Erythroblast (primary cell): ENCODE measurements around the gene NOXA1.

Experiments used
- DNase-seq, 2 experiments: peaks; one replicate each; lab custom pipeline; 2025; lab: John Stamatoyannopoulos, UW
- GATA1 ChIP-seq: IDR thresholded peaks from 2 replicates; pipeline ENCODE4 v1.6.1; 2011; ENCODE audit warnings: low read depth, mild to moderate bottlenecking, control low read depth, low read length, moderate library complexity
- POLR2A ChIP-seq: IDR thresholded peaks from 2 replicates; pipeline ENCODE4 v1.6.1; 2011; ENCODE audit warnings: mild to moderate bottlenecking, low read length

Gene NOXA1

GRCh38 chr9:137393176-137394150 is 29.7 kb upstream of the NOXA1 start:
- TF ChIP-seq GATA1 (no peak), POLR2A (no peak)
- DNase-seq = no peak

- TF ChIP-seq GATA1 = no peak
- TF ChIP-seq POLR2A = no peak
These were observed 28.1 kb upstream of the NOXA1 start for GRCh38 chr9:137394866-137395665.

GRCh38 chr9:137395666-137396010 is 27.6 kb upstream of the NOXA1 start:
- no peak for DNase-seq
- TF ChIP-seq POLR2A = no peak
- no peak for TF ChIP-seq GATA1

More at GRCh38 chr9:137394866-137395665, 28.1 kb upstream of the NOXA1 start:
- DNase-seq = no peak

- no peak for TF ChIP-seq GATA1
- no peak for TF ChIP-seq POLR2A
- no peak for DNase-seq
These were observed 27.0 kb upstream of the NOXA1 start for GRCh38 chr9:137396227-137396626.

- no peak for DNase-seq
- TF ChIP-seq POLR2A (no peak), GATA1 (no peak)
These were observed 26.4 kb upstream of the NOXA1 start for GRCh38 chr9:137396634-137397367.

- DNase-seq = no peak
These were observed 25.3 kb upstream of the NOXA1 start for GRCh38 chr9:137397675-137398423.

GRCh38 chr9:137398561-137399468 is 24.4 kb upstream of the NOXA1 start:
- no peak for DNase-seq
- no peak for TF ChIP-seq GATA1
- TF ChIP-seq POLR2A = no peak

More at GRCh38 chr9:137397675-137398423, 25.3 kb upstream of the NOXA1 start:
- TF ChIP-seq GATA1 (no peak), POLR2A (no peak)

GRCh38 chr9:137402746-137403145 is 20.4 kb upstream of the NOXA1 start:
- DNase-seq = no peak
- TF ChIP-seq POLR2A = no peak
- TF ChIP-seq GATA1 = no peak

GRCh38 chr9:137403269-137403668 is 19.9 kb upstream of the NOXA1 start:
- TF ChIP-seq GATA1 = no peak
- TF ChIP-seq POLR2A = no peak
- DNase-seq = no peak

GRCh38 chr9:137404961-137405567 is 18.1 kb upstream of the NOXA1 start:
- no peak for TF ChIP-seq GATA1
- no peak for TF ChIP-seq POLR2A
- no peak for DNase-seq

- no peak for TF ChIP-seq GATA1
- TF ChIP-seq POLR2A = no peak
- peak; percentile 54 to 66 for DNase-seq
These were observed 17.5 kb upstream of the NOXA1 start for GRCh38 chr9:137405677-137406081.
